ENCODE data around the gene MSRB1.
A peak's percentile ranks its signal among the peaks of the same experiment; 100 is the strongest.
"Not testable (repeated sequence)": the region's sequence is repeated elsewhere in the genome, so short reads cannot be mapped to it uniquely, and the experiment has no call there.

The MSRB1 gene

DNA sequence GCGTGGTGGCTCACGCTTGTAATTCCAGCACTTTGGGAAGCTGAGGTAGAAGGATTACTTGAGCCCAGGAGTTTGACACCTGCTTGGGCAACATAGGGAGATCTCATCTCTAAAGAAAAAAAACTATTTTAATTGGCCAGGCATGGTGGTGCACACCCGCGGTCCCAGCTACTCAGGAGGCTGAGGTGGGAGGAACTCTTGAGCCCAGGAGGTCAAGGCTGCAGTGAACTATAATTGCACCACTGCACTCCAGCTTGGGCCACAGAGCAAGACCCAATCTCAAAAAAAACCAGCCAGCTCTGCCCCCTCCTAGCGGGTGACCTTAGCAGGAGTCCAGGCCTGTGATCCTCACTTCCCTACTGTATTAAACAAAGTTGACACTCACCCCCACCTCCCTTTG is 18.9 kb downstream of the MSRB1 start:
- H3K4me3 ChIP-seq (ENCODE audit: control insufficient read depth, low read depth, low read length), result no peak overlapping the region

GRCh38 chr16:1923299-1924034 is 19.5 kb downstream of the MSRB1 start:
- TF ChIP-seq, protein P1, sequence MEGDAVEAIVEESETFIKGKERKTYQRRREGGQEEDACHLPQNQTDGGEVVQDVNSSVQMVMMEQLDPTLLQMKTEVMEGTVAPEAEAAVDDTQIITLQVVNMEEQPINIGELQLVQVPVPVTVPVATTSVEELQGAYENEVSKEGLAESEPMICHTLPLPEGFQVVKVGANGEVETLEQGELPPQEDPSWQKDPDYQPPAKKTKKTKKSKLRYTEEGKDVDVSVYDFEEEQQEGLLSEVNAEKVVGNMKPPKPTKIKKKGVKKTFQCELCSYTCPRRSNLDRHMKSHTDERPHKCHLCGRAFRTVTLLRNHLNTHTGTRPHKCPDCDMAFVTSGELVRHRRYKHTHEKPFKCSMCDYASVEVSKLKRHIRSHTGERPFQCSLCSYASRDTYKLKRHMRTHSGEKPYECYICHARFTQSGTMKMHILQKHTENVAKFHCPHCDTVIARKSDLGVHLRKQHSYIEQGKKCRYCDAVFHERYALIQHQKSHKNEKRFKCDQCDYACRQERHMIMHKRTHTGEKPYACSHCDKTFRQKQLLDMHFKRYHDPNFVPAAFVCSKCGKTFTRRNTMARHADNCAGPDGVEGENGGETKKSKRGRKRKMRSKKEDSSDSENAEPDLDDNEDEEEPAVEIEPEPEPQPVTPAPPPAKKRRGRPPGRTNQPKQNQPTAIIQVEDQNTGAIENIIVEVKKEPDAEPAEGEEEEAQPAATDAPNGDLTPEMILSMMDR (IDR thresholded peaks at IDR 0.05; ENCODE audit: control insufficient read depth, insufficient read depth, low read depth, low read length, missing control alignments), result peak; percentile 14
- no peak overlapping the region for H3K4me3 ChIP-seq (ENCODE audit: control insufficient read depth, low read depth, low read length)
- no peak for DNase-seq (ENCODE audit: low read depth)

More for the DNA sequence above, 18.9 kb downstream of the MSRB1 start:
- TF ChIP-seq, protein P1 (IDR thresholded peaks at IDR 0.05; ENCODE audit: control insufficient read depth, insufficient read depth, low read depth, low read length, missing control alignments), result no peak
- DNase-seq (ENCODE audit: low read depth), result no peak

DNA sequence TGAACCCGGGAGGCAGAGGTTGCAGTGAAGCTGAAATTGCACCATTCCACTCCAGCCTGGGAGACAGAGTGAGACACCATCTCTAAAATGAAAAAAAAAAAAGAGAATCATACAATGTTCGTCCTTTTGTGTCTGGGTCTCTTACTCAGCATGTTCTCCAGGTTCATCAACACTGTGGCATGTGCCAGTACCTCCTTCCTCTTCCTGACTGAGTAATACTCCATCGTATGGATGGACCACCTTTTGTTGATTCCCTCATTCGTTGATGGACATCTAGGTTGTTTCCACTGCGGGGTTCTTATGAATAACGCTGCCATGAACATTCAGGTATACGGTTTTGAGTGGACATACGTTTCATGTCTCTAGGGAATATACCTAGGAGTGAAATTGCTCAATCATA is 20.6 kb downstream of the MSRB1 start:
- no peak overlapping the region for H3K4me3 ChIP-seq (ENCODE audit: control insufficient read depth, low read depth, low read length)
- no peak for DNase-seq (ENCODE audit: low read depth)
- TF ChIP-seq, protein P1 (IDR thresholded peaks at IDR 0.05; ENCODE audit: control insufficient read depth, insufficient read depth, low read depth, low read length, missing control alignments), result no peak

GRCh38 chr16:1920727-1921171 is 22.2 kb downstream of the MSRB1 start:
- no peak overlapping the region for H3K4me3 ChIP-seq (ENCODE audit: control insufficient read depth, low read depth, low read length)
- no peak for DNase-seq (ENCODE audit: low read depth)
- TF ChIP-seq, protein P1 (IDR thresholded peaks at IDR 0.05; ENCODE audit: control insufficient read depth, insufficient read depth, low read depth, low read length, missing control alignments), result no peak

DNA sequence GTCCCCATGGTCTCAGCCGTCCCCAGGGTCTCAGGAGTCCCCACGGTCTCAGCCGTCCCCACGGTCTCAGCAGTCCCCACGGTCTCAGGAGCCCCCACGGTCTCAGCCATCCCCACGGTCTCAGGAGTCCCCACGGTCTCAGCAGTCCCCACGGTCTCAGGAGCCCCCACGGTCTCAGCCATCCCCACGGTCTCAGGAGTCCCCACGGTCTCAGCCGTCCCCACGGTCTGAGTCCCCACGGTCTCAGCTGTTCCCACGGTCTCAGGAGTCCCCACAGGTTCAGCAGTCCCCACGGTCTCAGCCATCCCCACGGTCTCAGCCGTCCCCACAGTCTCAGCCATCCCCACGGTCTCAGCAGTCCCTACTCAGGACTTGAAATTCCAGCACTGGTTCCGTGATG is 22.9 kb downstream of the MSRB1 start:
- not testable (repeated sequence) for H3K4me3 ChIP-seq (ENCODE audit: control insufficient read depth, low read depth, low read length); DNase-seq (ENCODE audit: low read depth)

DNA sequence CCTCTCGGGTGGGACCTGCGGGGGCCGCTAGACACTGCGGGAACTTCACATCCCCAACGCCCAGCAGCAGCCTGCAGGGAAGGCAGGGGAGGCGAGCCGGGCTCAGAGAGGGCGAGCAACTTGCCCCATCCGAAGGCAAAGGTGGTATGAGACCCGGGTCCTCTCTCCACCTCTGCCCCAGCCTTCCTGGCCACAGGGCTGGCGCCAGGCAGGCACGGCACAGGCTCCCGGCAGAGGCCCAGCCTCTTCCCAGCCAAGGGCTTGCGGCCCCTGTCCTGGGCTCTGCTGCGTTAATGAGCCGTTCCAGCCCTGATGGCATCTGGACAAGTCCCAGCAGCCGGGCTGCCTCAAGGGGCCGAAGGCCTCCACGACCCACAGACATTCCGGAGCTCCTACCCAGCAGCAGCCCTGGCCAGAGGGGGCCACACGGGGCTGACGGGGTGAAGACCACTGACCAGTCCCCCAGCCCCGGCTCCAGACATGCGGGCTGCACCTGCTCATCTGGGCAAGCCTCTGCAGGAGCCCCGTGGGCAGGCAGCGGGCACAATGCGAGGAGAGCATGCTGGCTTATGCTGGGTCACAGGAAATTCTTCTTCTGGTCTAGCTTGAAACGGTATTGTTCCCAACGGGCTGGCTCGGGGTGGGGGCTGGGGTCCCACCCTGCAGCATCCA is 23.5 kb downstream of the MSRB1 start:
- TF ChIP-seq, protein P1 (IDR thresholded peaks at IDR 0.05; ENCODE audit: control insufficient read depth, insufficient read depth, low read depth, low read length, missing control alignments), result no peak
- H3K4me3 ChIP-seq (ENCODE audit: control insufficient read depth, low read depth, low read length), result no peak overlapping the region
- DNase-seq (ENCODE audit: low read depth), result no peak

Measured in AG09309 (cell line).